Daoy (cell line): ENCODE measurements around the gene CEP104. TPM values are rescaled to one million over a fixed set of nuclear protein-coding genes. Genes with fewer than 3 reads are reported as not detected.

Experiments used
- DNase-seq: peaks from one replicate; pipeline ENCODE4 v3.0.0-alpha.2; 2015; ENCODE audit warnings: low read depth
- total RNA-seq: library from RNA; depleted of rRNA; stranded (reverse); fragments of >200 nt; shearing (Covaris generic); gene quantifications from 2 replicates; pipeline ENCODE4 v1.2.3, GENCODE V29; 2014

CEP104 gene
- total RNA-seq, 1 experiment from 2014 or later = 16.5 TPM

- DNase-seq = no peak
Observed at GRCh38 chr1:3799976-3800685, 56.9 kb downstream of the CEP104 start.

- peak; percentile 96 for DNase-seq
Observed at GRCh38 chr1:3796215-3797061, 60.6 kb downstream of the CEP104 start, which contains the start of gene LRRC47. LRRC47 (minus strand) TSS chr1:3796498; CDS start chr1:3796476, 22 bp downstream.

- DNase-seq = no peak
Observed at GRCh38 chr1:3795453-3796214, 61.4 kb downstream of the CEP104 start.

GRCh38 chr1:3790952-3791351, 66.1 kb downstream of the CEP104 start:
- no peak for DNase-seq

GRCh38 chr1:3790500-3790923, 66.5 kb downstream of the CEP104 start:
- DNase-seq = no peak

- no peak for DNase-seq
Observed at GRCh38 chr1:3789421-3790300, 67.3 kb downstream of the CEP104 start.

- DNase-seq = no peak
Observed at GRCh38 chr1:3788756-3789420, 68.1 kb downstream of the CEP104 start.

GRCh38 chr1:3787745-3788605, 69.0 kb downstream of the CEP104 start:
- no peak for DNase-seq

GRCh38 chr1:3787349-3787715, 69.7 kb downstream of the CEP104 start:
- DNase-seq = no peak

GRCh38 chr1:3786468-3787348, 70.3 kb downstream of the CEP104 start:
- no peak for DNase-seq

- no peak for DNase-seq
Observed at GRCh38 chr1:3785456-3786157, 71.4 kb downstream of the CEP104 start.

- no peak for DNase-seq
Observed at GRCh38 chr1:3785045-3785444, 72.0 kb downstream of the CEP104 start.

GRCh38 chr1:3783651-3784474, 73.1 kb downstream of the CEP104 start:
- DNase-seq = no peak

- no peak for DNase-seq
Observed at GRCh38 chr1:3780901-3781300, 76.1 kb downstream of the CEP104 start.

- no peak for DNase-seq
Observed at GRCh38 chr1:3779912-3780416, 77.0 kb downstream of the CEP104 start.

GRCh38 chr1:3779265-3779911, 77.6 kb downstream of the CEP104 start:
- no peak for DNase-seq
